Epithelial cell of proximal tubule (primary cell): ENCODE data around the gene SLC16A11. TPM values are rescaled to one million over a fixed set of nuclear protein-coding genes. Genes with fewer than 3 reads are reported as not detected.
A peak's percentile ranks its signal among the peaks of the same experiment; 100 is the strongest.
"Not testable (repeated sequence)": the region's sequence is repeated elsewhere in the genome, so short reads cannot be mapped to it uniquely, and the experiment has no call there.

Experiments used
- DNase-seq: peaks from one replicate; pipeline ENCODE4 v3.0.0-alpha.2; 2011; ENCODE audit warnings: low read depth
- H3K4me3 ChIP-seq: 2 replicates; pipeline ENCODE4 v1.5.1; 2011; ENCODE audit warnings: low read depth, mild to moderate bottlenecking, low read length
- total RNA-seq: library from RNA; depleted of rRNA; stranded (reverse); fragments of >200 nt; gene quantifications from 2 replicates; pipeline ENCODE4 v1.2.3, GENCODE V29; 2015
- TF ChIP-seq, protein P1 (sequence below): conservative IDR thresholded peaks from 2 replicates; pipeline ENCODE4 v1.5.1; 2012; ENCODE audit warnings: low read depth, mild to moderate bottlenecking, low read length

The SLC16A11 gene
- total RNA-seq: not detected in 2 replicates

DNA sequence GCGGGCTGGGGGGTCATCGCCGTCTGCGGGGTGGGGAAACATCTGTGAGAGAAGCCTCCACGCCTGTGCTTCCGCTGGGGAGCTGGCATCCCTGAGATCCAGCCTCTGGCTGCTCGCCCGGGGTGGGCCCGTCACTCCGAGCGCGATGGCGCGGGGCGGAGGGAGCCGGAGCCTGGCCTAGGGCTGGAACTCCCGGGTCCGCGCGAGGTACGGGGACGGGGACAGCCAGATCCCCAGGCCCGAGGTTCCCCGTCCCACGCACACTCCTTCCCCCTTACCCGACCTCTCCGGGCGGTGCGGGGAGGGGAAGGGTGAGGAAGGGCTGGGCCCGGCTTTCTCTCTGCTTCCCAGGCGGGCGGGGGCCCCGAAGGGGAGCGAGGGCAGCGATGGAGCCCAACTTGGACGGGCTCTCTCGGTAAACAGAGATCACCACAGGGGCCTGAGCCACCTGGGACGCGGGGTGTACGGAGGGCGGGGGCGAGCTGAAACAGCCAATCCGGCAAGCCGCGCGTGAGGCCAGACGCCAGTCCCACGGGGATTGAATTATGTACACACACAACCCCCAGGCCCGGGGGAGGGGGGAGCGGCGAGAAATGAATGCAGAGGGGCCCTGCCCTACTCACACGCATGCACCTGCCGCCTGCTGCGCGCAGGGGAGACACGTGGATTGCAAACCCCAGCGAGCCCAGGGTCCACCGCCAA, at the start of gene SLC16A11:
SLC16A11 (minus strand) TSS at position 596 of the 702 bp plus-strand sequence; CDS start at position 17, 579 bp downstream.
- TF ChIP-seq, protein P1, sequence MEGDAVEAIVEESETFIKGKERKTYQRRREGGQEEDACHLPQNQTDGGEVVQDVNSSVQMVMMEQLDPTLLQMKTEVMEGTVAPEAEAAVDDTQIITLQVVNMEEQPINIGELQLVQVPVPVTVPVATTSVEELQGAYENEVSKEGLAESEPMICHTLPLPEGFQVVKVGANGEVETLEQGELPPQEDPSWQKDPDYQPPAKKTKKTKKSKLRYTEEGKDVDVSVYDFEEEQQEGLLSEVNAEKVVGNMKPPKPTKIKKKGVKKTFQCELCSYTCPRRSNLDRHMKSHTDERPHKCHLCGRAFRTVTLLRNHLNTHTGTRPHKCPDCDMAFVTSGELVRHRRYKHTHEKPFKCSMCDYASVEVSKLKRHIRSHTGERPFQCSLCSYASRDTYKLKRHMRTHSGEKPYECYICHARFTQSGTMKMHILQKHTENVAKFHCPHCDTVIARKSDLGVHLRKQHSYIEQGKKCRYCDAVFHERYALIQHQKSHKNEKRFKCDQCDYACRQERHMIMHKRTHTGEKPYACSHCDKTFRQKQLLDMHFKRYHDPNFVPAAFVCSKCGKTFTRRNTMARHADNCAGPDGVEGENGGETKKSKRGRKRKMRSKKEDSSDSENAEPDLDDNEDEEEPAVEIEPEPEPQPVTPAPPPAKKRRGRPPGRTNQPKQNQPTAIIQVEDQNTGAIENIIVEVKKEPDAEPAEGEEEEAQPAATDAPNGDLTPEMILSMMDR: no peak
- peak within 1 kb of the TSS; percentile 41 for H3K4me3 ChIP-seq
- no peak for DNase-seq

DNA sequence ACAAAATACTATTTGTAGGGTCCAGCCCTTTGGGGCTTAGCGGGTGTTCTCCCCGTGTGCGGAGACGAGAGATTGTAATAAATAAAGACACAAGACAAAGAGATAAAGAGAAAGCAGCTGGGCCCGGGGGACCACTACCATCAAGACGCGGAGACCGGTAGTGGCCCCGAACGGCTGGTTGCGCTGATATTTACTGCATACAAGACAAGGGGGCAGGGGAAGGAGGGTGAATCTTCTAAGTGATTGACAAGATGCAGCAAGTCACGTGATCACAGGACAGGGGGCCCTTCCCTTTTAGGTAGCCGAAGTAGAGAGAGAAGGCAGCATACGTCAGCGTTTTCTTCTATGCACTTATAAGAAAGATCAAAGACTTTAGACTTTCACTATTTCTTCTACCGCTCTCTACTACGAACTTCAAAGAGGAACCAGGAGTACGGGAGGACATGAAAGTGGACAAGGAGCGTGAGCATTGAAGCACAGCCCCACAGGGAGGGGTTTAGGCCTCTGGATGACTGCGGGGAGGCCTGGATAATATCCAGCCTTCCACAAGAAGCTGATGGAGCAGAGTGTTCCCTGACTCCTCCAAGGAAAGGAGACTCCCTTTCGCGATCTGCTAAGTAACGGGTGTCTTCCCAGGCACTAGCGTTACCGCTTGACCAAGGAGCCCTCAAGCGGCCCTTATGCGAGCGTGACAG, 47.6 kb upstream of the SLC16A11 start:
- DNase-seq, H3K4me3 ChIP-seq: not testable (repeated sequence)

DNA sequence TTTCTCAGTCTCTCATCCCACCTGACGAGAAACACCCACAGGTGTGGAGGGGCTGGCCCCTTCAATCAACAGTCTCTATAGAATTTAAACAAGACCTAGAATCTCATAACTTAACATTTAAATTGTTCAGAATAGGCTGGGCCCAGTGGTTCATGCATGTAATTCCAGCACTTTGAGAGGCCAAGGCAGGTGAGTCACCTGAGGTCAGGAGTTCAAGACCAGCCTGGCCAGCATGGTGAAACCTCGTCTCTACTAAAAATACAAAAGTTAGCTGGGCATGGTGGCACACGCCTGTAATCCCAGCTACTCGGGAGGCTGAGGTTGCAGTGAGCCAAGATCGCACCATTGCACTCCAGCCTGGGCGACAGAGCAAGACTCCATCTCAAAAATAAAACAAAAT, 45.7 kb upstream of the SLC16A11 start:
- not testable (repeated sequence) for H3K4me3 ChIP-seq, DNase-seq

DNA sequence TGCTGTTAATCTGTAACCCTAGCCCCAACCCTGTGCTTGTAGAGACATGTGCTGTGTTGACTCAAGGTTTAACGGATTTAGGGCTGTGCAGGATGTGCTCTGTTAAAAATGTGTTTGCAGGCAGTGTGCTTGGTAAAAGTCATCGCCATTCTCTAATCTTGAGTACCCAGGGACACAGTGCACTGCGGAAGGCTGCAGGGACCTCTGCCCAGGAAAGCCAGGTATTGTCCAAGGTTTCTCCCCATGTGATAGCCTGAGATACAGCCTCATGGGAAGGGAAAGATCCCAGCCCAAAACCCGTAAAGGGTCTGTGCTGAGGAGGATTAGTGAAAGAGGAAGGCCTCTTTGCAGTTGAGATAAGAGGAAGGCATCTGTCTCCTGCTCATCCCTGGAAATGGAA, 44.5 kb upstream of the SLC16A11 start:
- H3K4me3 ChIP-seq, DNase-seq: not testable (repeated sequence)

DNA sequence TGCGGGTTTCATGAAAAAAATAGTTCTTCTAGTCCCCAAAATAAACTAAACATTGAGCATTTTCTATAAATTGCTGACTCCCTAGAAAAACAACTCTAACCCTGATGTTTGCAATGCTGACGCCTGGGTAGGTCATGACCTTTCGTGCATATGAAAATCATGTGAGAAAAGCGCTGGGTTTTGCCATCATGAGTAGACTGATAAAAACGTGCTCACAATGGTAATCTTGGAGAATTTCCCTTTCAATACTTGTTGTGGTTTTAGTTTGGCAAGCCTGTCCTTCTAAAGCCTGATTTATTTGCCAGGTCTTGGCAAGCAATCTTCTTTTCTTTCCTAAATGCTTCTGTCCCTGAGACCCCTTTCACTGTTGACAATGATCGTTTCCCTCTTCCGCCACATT, 40.2 kb upstream of the SLC16A11 start:
- H3K4me3 ChIP-seq: no peak overlapping the region
- DNase-seq: no peak
- TF ChIP-seq, protein P1: no peak

DNA sequence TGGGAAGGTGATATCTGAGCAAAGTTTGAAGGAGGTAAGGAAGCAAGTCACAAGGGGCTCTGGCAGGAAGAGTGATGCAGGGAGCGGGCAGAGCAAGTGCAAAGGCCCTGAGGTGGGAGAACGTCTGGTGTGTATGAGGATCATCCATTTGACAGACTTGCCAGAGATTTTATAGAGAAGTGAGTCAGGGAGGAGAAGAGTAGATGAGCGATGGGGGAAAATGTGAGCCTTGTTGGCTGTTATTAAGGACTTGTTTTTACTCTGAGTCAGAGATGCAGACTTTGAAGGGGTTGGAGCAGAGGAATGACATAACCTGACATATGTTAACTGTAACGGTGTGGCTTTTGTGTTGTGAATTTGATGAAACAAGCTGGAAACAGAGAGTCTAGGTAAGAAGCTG, 39.7 kb upstream of the SLC16A11 start:
- TF ChIP-seq, protein P1: no peak
- H3K4me3 ChIP-seq: no peak overlapping the region
- DNase-seq: no peak

GRCh38 chr17:7081341-7082062, 37.6 kb upstream of the SLC16A11 start:
- TF ChIP-seq, protein P1: no peak
- no peak for DNase-seq
- H3K4me3 ChIP-seq: no peak overlapping the region

GRCh38 chr17:7080456-7081041, 36.7 kb upstream of the SLC16A11 start:
- no peak for DNase-seq
- H3K4me3 ChIP-seq: no peak overlapping the region
- TF ChIP-seq, protein P1: no peak
